Pancreas (tissue), 10 donors: Measurements from ENCODE around the gene TMEM86A. TPM values are rescaled to one million over a fixed set of nuclear protein-coding genes. Genes with fewer than 3 reads are reported as not detected.
"Not testable (repeated sequence)": the region's sequence is repeated elsewhere in the genome, so short reads cannot be mapped to it uniquely, and the experiment has no call there.

Experiments
- ATAC-seq, 4 donors: fragments of 200-7000 bp; cut with Tn5 transposase; one replicate each; pipeline versions ENCODE4 v1.8.0 to v1.9.1; 2020; ENCODE audit warnings: mild to moderate bottlenecking in 4 of 4, moderate library complexity in 4 of 4
- DNase-seq, 6 donors: peaks; one replicate each; pipeline ENCODE4 v3.0.0-alpha.2; 2020
- FAIRE-seq: peaks from 2 replicates; lab custom pipeline; 2012; peaks lifted over from hg19 to GRCh38; lab: Jason Lieb, UNC
- H3K27ac ChIP-seq, 4 donors: fragments of 200-600 bp; sonication (generic); 1 replicate in 3 of 4; 2 replicates in 1 of 4; pipeline versions ENCODE4 v1.5.0 to v1.8.0; 2020
- H3K27me3 ChIP-seq, 4 donors: fragments of 200-600 bp; one replicate each; pipeline ENCODE4 v1.8.0; 2021
- H3K36me3 ChIP-seq, 3 donors: fragments of 200-600 bp; sonication (generic) in 1 of 3; one replicate each; pipeline versions ENCODE4 v1.5.0 to v1.8.0; 2020 to 2021
- H3K4me1 ChIP-seq, 3 donors: fragments of 200-600 bp; one replicate each; pipeline ENCODE4 v1.8.0; 2021
- H3K4me3 ChIP-seq, 4 donors: fragments of 200-600 bp; sonication (generic) in 2 of 4; one replicate each; pipeline versions ENCODE4 v1.5.0 to v1.8.0; 2020 to 2021
- H3K9me3 ChIP-seq, 4 donors: fragments of 200-600 bp; one replicate each; pipeline ENCODE4 v1.8.0; 2021
- CTCF ChIP-seq, 4 donors: fragments of 200-600 bp; sonication (generic) in 3 of 4; IDR thresholded peaks; one replicate each; pipeline versions ENCODE4 v1.5.0 to v1.8.0; 2021; ENCODE audit warnings: antibody characterized with exemption in 4 of 4
- WGBS, 2 donors: extraction: QIAGEN DNeasy Blood & Tissue Kit; methylation state at CpG; one replicate each; pipeline ENCODE4 v1.1.7; 2013; 5-methylcytosine and 5-hydroxymethylcytosine counted together
- intact Hi-C, 3 donors: fragments of 100-400 bp; cut with DNase I; formaldehyde crosslinking; loops; one replicate each; pipeline versions ENCODE4 v1.11.1 to v1.14.2; 2022
- polyA plus RNA-seq, 2 donors: library from polyadenylated mRNA; stranded (reverse); fragments of 200-250 nt; gene quantifications; one replicate each; pipeline ENCODE4 v1.2.3, GENCODE V29; 2013
- total RNA-seq, 6 donors: library from RNA; stranded (reverse); fragmentation: NEBNext Ultra II Directional in 4 of 6; extraction: Animal tissue kit (Norgen Biotek cat#: 25700) in 4 of 6; gene quantifications; one replicate each; pipeline versions ENCODE4 v1.2.1 to v1.2.4, GENCODE V29; 2021 to 2023
- donor health status: healthy with polysubstance abuse.
- donor health status: DM: no; HTN: no; CAD: no; lungs with moderate emphysema.
- donor health status: DM: no; HTN: no; CAD: no.
- donor health status: control.
- donor health status: control.
- donor health status: Bipolar disorder and iron deficiency.
- donor health status: DM: yes; HTN: yes; CAD: no.
- donor health status: DM: no; HTN: no; CAD: no.
- donor health status: DM: no; HTN: no; CAD: no.
- donor health status: DM: yes; HTN: yes; CAD: no.

The TMEM86A gene
- total RNA-seq (1 to 10 TPM; 2.5 to 9.3 (median 2.9) TPM), polyA plus RNA-seq (1 to 10 TPM; 1.4 to 2.4 TPM)

DNA sequence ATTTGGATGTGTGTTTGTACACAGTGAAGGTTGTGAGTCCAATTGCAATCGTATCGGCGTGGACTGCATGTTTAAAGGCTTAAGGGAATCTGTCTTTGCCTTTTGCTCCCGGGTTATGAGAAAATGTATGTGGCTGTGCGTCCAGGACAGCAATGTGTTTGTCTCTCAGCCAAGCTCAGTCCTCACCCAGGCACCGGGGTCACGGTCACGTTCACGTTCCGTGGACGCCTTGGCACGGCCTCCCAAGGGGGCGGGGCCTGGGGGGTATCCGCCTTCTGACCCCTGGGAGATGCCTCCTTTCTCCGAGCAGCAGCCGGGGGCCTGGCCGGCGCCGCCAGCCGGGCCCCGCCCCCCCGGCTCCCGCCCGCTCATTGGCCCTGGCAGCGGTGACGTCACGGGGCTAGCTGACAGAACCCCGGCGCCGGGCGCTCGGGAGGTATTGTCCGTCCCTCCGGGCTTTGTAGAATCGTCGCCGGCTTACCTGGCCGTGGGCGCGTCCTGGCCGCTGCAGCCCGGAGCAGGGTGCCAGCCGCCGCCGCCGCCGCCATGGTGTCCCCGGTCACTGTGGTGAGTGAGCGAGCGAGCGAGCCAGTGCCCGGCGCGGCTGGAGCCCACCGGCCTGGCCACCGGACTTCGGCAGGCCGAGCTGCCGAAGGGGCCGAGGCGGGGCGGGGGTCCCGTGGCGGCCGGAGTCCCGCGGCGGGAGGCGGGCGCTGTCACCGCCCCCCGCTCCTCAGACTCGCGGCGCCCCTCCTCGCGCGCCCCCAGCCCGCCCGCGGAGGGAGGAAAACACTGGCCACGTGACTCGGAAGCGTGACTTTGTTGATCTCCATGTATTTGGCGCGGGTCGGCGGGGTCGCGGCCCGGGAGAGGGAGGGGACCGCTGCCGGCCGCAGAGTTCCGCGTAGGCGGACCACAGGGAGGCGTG is at the start of gene TMEM86A:
TMEM86A (plus strand) TSS at position 439 of the 928 bp plus-strand sequence; CDS start at position 547, 108 bp downstream.
- Histone ChIP-seq H3K4me1 (peaks cover 0 to 6% (median 0%) of the 10 kb centered on the region in 3 donors), H3K4me3 (peak within 1 kb of the TSS; percentile 77 to 92 (median 84)), H3K27ac (peak within 1 kb of the TSS; percentile 62 to 80 (median 71)), H3K36me3 (no peaks in the 10 kb centered on the region), H3K27me3 (no peaks in the 10 kb centered on the region), H3K9me3 (no peaks in the 10 kb centered on the region)
- WGBS, 2 donors: 1% methylated on average over 83 to 98 of the region's 98 CpGs
- intact Hi-C loops: no loop called here
- peak; percentile 90 to 98 (median 96) for DNase-seq
- no peak for FAIRE-seq
- peak; percentile 92 to 98 (median 96) for ATAC-seq
- no peak for TF ChIP-seq CTCF (IDR thresholded peaks at IDR 0.05)

DNA sequence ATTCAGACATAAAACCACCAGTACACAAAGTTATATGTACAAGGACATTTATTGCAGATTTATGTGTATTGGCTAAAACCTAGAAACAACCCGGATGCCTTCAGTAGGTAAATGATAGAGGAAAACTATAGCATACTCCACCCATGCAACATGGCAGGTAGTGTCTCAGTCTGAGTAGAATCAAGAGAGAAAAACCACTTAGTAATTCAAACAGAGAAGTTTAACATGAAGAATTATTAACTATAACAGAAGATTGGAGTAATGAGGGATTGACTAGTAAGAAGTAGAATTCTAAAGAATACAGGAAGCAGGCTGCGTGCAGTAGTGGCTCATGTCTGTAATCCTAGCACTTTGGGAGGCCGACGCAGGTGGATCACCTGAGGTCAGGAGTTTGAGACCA is 48.2 kb upstream of the TMEM86A start:
- no peak for TF ChIP-seq CTCF (IDR thresholded peaks at IDR 0.05)
- no peak for FAIRE-seq

GRCh38 chr11:18650859-18651557 is 47.6 kb upstream of the TMEM86A start:
- FAIRE-seq: no peak
- Histone ChIP-seq H3K9me3 (no peaks in the 10 kb centered on the region), H3K36me3 (no peaks in the 10 kb centered on the region), H3K4me1 (no peaks in the 10 kb centered on the region), H3K27me3 (no peaks in the 10 kb centered on the region), H3K4me3 (no peak overlapping the region), H3K27ac (no peak overlapping the region)
- peak; percentile 48 to 89 (median 77) for ATAC-seq
- DNase-seq: peak in 3 of 6 donors; percentile 12 to 48 (median 46)
- intact Hi-C loops: no loop called here
- WGBS, 2 donors: 72 to 82% methylated on average over 19 of the region's 19 CpGs
- peak; percentile 4 to 56 (median 24) for TF ChIP-seq CTCF (IDR thresholded peaks at IDR 0.05)

More for the DNA sequence above, 48.2 kb upstream of the TMEM86A start:
- Histone ChIP-seq H3K4me1 (no peaks in the 10 kb centered on the region), H3K27me3 (no peaks in the 10 kb centered on the region), H3K4me3 (no peak overlapping the region), H3K36me3 (no peaks in the 10 kb centered on the region), H3K9me3 (no peaks in the 10 kb centered on the region), H3K27ac (no peak overlapping the region)
- intact Hi-C loops: no loop called here
- ATAC-seq (no peak), DNase-seq (no peak)
- WGBS, 2 donors: 65 to 67% methylated on average over 4 of the region's 4 CpGs

DNA sequence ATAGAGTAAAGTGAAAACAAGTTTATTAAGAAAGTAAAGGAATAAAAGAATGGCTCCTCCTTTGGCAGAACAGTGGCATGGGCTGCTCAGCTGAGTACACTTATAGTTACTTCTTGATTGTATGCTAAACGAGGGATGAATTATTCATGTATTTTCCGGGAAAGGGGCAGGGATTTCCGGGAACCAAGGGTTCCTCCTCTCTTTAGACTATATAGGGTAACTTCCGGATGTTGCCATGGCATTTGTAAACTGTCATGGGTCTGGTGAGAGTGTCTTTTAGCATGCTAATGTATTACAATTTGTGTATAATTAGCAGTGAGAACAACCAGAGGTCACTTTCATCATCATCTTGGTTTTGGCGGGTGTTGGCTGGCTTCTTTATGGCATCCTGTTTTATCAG is 40.9 kb upstream of the TMEM86A start:
- intact Hi-C loops: no loop called here
- no peaks in the 10 kb centered on the region for H3K27me3 ChIP-seq
- no peaks in the 10 kb centered on the region for H3K9me3 ChIP-seq
- FAIRE-seq: no peak
- DNase-seq: no peak
- H3K4me1 ChIP-seq: no peaks in the 10 kb centered on the region
- no peaks in the 10 kb centered on the region for H3K36me3 ChIP-seq
- WGBS, 2 donors: 44 to 78% methylated on average over 5 of the region's 5 CpGs
- ATAC-seq: no peak
- no peak overlapping the region for H3K27ac ChIP-seq
- no peak for TF ChIP-seq CTCF (IDR thresholded peaks at IDR 0.05)
- no peak overlapping the region for H3K4me3 ChIP-seq

GRCh38 chr11:18665353-18665872 is 33.2 kb upstream of the TMEM86A start:
- FAIRE-seq, DNase-seq, H3K4me3 ChIP-seq, H3K9me3 ChIP-seq, intact Hi-C loops, H3K36me3 ChIP-seq, H3K27me3 ChIP-seq, ATAC-seq, H3K27ac ChIP-seq: not testable (repeated sequence)
- WGBS, 2 donors: 71 to 97% methylated on average over 10 of the region's 10 CpGs
- peaks cover 0 to 26% (median 0%) of the 10 kb centered on the region in 3 donors for H3K4me1 ChIP-seq
